HepG2 (cell line): Measurements from ENCODE around the gene RIPOR1. TPM values are rescaled to one million over a fixed set of nuclear protein-coding genes. Genes with fewer than 3 reads are reported as not detected.
A peak's percentile ranks its signal among the peaks of the same experiment; 100 is the strongest.

Experiments
- ARID2 ChIP-seq: sonication (generic); formaldehyde crosslinking; IDR thresholded peaks from 2 replicates; pipeline ENCODE4 v1.8.1; 2022; ENCODE audit warnings: mild to moderate bottlenecking, missing genetic modification reagents, borderline replicate concordance
- NR2F2 ChIP-seq: IDR thresholded peaks from 2 replicates; pipeline ENCODE4 v1.6.1; 2012; ENCODE audit warnings: low read depth, inconsistent platforms, borderline replicate concordance
- POLR2A ChIP-seq, 2 experiments: IDR thresholded peaks; 2 replicates each; pipeline ENCODE4 v1.6.1; 2011; ENCODE audit warnings: low read depth in 2 of 2, low read length in 2 of 2, mild to moderate bottlenecking in 1 of 2, moderate library complexity in 1 of 2; ENCODE audit not compliant: insufficient read depth in 1 of 2
- REXO4 ChIP-seq: sonication (generic); formaldehyde crosslinking; IDR thresholded peaks from 2 replicates; pipeline ENCODE4 v1.8.0; 2022; ENCODE audit warnings: missing genetic modification reagents, mild to moderate bottlenecking, borderline replicate concordance
- STAT6 ChIP-seq: sonication (generic); formaldehyde crosslinking; IDR thresholded peaks from 2 replicates; pipeline ENCODE4 v1.4.0; 2020; ENCODE audit warnings: missing genetic modification reagents, mild to moderate bottlenecking, borderline replicate concordance
- TCF12 ChIP-seq, 2 experiments: fragments of 450-650 bp in 1 of 2; sonication (generic) in 1 of 2; formaldehyde crosslinking in 1 of 2; IDR thresholded peaks; 2 replicates each; pipeline versions ENCODE4 v1.6.1 to v1.8.0; 2017 to 2022; ENCODE audit warnings: antibody characterized with exemption in 1 of 2, mild to moderate bottlenecking in 1 of 2, missing genetic modification reagents in 1 of 2, moderate library complexity in 1 of 2
- UBTF ChIP-seq: sonication (generic); formaldehyde crosslinking; IDR thresholded peaks from 2 replicates; pipeline ENCODE4 v1.4.0; 2020; ENCODE audit warnings: mild to moderate bottlenecking, missing genetic modification reagents
- ZKSCAN5 ChIP-seq: sonication (generic); formaldehyde crosslinking; IDR thresholded peaks from 2 replicates; pipeline ENCODE4 v1.5.1; 2020; ENCODE audit warnings: mild to moderate bottlenecking, missing genetic modification reagents
- ZKSCAN8 ChIP-seq: IDR thresholded peaks from 2 replicates; pipeline ENCODE4 v1.6.1; 2016; ENCODE audit warnings: borderline replicate concordance, missing genetic modification reagents, missing compliant biosample characterization
- ZMAT3 ChIP-seq: sonication (generic); formaldehyde crosslinking; conservative IDR thresholded peaks from 2 replicates; pipeline ENCODE4 v1.7.0; 2021; ENCODE audit warnings: missing genetic modification reagents
- ZNF562 ChIP-seq: sonication (generic); formaldehyde crosslinking; IDR thresholded peaks from 2 replicates; pipeline ENCODE4 v1.8.0; 2022; ENCODE audit warnings: missing genetic modification reagents, borderline replicate concordance
- ZNF724P ChIP-seq: sonication (generic); formaldehyde crosslinking; IDR thresholded peaks from 2 replicates; pipeline ENCODE4 v1.8.0; 2022; ENCODE audit warnings: missing genetic modification reagents, borderline replicate concordance
- polyA plus RNA-seq, 8 experiments: library from polyadenylated mRNA; depleted of rRNA in 3 of 8; stranded (reverse) in 7 of 8; unstranded in 1 of 8; fragments of >200 nt; fragmentation: Illumina TruSeq in 4 of 8; extraction: Trizol in 4 of 8; gene quantifications; 2 replicates each; pipeline versions ENCODE4 v1.2.1 to v1.2.3, GENCODE V29; 2011 to 2016; ENCODE audit warnings: low read depth in 4 of 8, missing spikeins in 1 of 8, mixed read lengths in 1 of 8; ENCODE audit not compliant: insufficient read depth in 1 of 8
- total RNA-seq, 5 experiments: library from RNA; depleted of rRNA; stranded (reverse); fragments of >200 nt; fragmentation: Illumina TruSeq; extraction: Trizol; gene quantifications; 2 replicates each; pipeline ENCODE4 v1.2.3, GENCODE V29; 2016; ENCODE audit warnings: low read depth in 1 of 5
- TF ChIP-seq, protein P1 (sequence below): sonication (generic); formaldehyde crosslinking; IDR thresholded peaks from 2 replicates; pipeline ENCODE4 v1.4.0; 2020; ENCODE audit warnings: missing genetic modification reagents, borderline replicate concordance
- TF ChIP-seq, protein P2 (sequence below): sonication (generic); formaldehyde crosslinking; IDR thresholded peaks from 2 replicates; pipeline ENCODE4 v1.8.1; 2023; ENCODE audit warnings: missing genetic modification reagents, mild to moderate bottlenecking, borderline replicate concordance
- TF ChIP-seq, protein P3 (sequence below): IDR thresholded peaks from 2 replicates; pipeline ENCODE4 v1.6.1; 2012; ENCODE audit warnings: low read depth, low read length, improper control_type of control experiment

Gene RIPOR1
- total and polyA plus RNA-seq, 2 of the 13 experiments (the other 11 are each of a cell fraction or from before 2014, with no cell fraction given) = 4.6 to 8.1 TPM

DNA sequence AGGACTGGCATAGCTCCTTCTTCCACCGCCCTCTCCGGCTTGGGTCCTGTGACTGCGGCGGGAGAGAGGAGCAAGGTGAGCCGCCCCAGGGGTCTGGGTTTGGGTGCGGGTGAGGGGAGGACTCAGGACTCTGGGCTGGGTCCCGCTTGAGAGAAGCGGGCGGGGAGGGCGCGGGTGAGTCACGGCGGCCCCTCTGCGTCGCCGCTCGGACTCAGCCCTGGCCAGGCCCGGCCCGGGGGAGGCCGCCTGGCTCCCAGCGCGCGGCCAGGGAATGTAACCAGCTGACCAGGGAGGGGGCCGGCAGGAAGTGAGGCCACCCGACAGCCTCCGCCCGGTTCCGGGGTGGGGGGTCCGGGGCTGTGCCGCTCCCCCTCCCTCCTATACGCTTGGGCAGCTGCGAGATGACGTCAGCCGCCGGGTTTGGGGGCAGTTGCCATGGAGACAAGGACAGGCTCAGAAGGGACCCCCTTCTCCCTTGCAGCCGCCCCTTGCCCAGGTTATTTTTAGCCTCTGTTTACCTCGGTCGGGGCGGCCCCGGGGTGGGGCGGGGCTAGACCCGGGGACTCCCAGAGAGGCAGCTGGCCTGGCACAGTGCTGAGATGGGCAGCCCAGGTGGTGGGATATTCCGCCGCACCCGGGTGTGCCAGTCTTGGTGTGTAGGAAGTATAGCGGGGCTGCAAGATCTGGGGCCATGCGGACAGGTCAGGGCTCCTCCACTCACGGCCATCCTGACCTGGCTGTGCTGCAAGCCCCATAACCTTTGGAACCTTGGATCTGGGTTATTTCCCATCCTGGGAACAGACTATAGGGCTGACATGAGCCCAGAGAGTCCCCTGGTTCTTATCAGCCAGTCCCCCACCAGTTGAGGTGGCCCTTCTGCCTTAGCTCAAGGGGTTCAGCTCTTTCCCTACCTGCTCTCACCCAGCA lies 1.6 kb downstream of the RIPOR1 start (continued):
- TF ChIP-seq, protein P1, sequence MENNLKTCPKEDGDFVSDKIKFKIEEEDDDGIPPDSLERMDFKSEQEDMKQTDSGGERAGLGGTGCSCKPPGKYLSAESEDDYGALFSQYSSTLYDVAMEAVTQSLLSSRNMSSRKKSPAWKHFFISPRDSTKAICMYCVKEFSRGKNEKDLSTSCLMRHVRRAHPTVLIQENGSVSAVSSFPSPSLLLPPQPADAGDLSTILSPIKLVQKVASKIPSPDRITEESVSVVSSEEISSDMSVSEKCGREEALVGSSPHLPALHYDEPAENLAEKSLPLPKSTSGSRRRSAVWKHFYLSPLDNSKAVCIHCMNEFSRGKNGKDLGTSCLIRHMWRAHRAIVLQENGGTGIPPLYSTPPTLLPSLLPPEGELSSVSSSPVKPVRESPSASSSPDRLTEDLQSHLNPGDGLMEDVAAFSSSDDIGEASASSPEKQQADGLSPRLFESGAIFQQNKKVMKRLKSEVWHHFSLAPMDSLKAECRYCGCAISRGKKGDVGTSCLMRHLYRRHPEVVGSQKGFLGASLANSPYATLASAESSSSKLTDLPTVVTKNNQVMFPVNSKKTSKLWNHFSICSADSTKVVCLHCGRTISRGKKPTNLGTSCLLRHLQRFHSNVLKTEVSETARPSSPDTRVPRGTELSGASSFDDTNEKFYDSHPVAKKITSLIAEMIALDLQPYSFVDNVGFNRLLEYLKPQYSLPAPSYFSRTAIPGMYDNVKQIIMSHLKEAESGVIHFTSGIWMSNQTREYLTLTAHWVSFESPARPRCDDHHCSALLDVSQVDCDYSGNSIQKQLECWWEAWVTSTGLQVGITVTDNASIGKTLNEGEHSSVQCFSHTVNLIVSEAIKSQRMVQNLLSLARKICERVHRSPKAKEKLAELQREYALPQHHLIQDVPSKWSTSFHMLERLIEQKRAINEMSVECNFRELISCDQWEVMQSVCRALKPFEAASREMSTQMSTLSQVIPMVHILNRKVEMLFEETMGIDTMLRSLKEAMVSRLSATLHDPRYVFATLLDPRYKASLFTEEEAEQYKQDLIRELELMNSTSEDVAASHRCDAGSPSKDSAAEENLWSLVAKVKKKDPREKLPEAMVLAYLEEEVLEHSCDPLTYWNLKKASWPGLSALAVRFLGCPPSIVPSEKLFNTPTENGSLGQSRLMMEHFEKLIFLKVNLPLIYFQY (CRISPR knock-in tag) = no peak
- no peak for TF ChIP-seq NR2F2
- no peak for TF ChIP-seq ZNF562 (CRISPR knock-in tag)
- no peak for TF ChIP-seq TCF12 (IDR thresholded peaks at IDR 0.05)
- TF ChIP-seq TCF12 (CRISPR knock-in tag; IDR thresholded peaks at IDR 0.05) = no peak
- no peak for TF ChIP-seq REXO4 (CRISPR knock-in tag)
- no peak for TF ChIP-seq ZKSCAN5 (CRISPR knock-in tag)
- TF ChIP-seq POLR2A (IDR thresholded peaks at IDR 0.05; ENCODE audit: insufficient read depth in 1 of 2, low read depth in 2 of 2, low read length in 2 of 2) = 0 out of 4 replicates have a peak, but pooled peaks of 1 of the 2 experiments have one; percentile 25
- TF ChIP-seq ARID2 (CRISPR knock-in tag) = no peak
- TF ChIP-seq, protein P2, sequence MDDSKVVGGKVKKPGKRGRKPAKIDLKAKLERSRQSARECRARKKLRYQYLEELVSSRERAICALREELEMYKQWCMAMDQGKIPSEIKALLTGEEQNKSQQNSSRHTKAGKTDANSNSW = no peak
- TF ChIP-seq ZNF724P (CRISPR knock-in tag) = no peak
- TF ChIP-seq ZKSCAN8 = no peak
- TF ChIP-seq, protein P3, sequence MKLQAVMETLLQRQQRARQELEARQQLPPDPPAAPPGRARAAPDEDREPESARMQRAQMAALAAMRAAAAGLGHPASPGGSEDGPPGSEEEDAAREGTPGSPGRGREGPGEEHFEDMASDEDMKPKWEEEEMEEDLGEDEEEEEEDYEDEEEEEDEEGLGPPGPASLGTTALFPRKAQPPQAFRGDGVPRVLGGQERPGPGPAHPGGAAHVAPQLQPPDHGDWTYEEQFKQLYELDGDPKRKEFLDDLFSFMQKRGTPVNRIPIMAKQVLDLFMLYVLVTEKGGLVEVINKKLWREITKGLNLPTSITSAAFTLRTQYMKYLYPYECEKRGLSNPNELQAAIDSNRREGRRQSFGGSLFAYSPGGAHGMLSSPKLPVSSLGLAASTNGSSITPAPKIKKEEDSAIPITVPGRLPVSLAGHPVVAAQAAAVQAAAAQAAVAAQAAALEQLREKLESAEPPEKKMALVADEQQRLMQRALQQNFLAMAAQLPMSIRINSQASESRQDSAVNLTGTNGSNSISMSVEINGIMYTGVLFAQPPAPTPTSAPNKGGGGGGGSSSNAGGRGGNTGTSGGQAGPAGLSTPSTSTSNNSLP = no peak
- TF ChIP-seq STAT6 (CRISPR knock-in tag) = no peak
- 0 out of 2 replicates have a peak, but pooled peaks have one; percentile 18 for TF ChIP-seq UBTF (CRISPR knock-in tag)
- no peak for TF ChIP-seq ZMAT3 (CRISPR knock-in tag)
